CD4-positive, CD25-positive, alpha-beta regulatory T cell (primary cell): ENCODE data around the gene CDC25C. TPM values are rescaled to one million over a fixed set of nuclear protein-coding genes. Genes with fewer than 3 reads are reported as not detected.
A peak's percentile ranks its signal among the peaks of the same experiment; 100 is the strongest.

Experiments used
- ATAC-seq, 2 donors: fragments of 150-1000 bp; cut with Tn5 transposase; one replicate each; pipeline ENCODE4 v1.10.0; 2021; ENCODE audit warnings: low read depth in 2 of 2, moderate number of reproducible peaks in 2 of 2, moderate library complexity in 1 of 2
- DNase-seq, 3 donors: peaks; one replicate each; pipeline versions ENCODE4 v3.0.0 to v3.0.0-alpha.2; 2012 to 2022; ENCODE audit warnings: mixed read lengths in 1 of 3
- H3K27ac ChIP-seq: one replicate; pipeline ENCODE4 v1.7.0; 2013; ENCODE audit warnings: mild to moderate bottlenecking, low read length; ENCODE audit not compliant: insufficient read depth, poor library complexity, severe bottlenecking
- H3K27me3 ChIP-seq: one replicate; pipeline ENCODE4 v1.7.0; 2013; ENCODE audit warnings: low read length; ENCODE audit not compliant: control insufficient read depth, insufficient read depth
- H3K36me3 ChIP-seq: one replicate; pipeline ENCODE4 v1.7.0; 2013; ENCODE audit warnings: mild to moderate bottlenecking, low read length, moderate library complexity; ENCODE audit not compliant: control insufficient read depth, insufficient read depth
- H3K4me1 ChIP-seq: 2 replicates; pipeline ENCODE4 v1.7.0; 2013; ENCODE audit warnings: mild to moderate bottlenecking, low read length; ENCODE audit not compliant: insufficient read depth, control insufficient read depth, poor library complexity, severe bottlenecking
- H3K4me3 ChIP-seq: one replicate; pipeline ENCODE4 v1.7.0; 2013; ENCODE audit warnings: low read depth, mild to moderate bottlenecking, low read length, moderate library complexity
- H3K9me3 ChIP-seq, 2 experiments: 1 replicate in 1 of 2; 2 replicates in 1 of 2; pipeline ENCODE4 v1.7.0; 2013; ENCODE audit warnings: low read length in 2 of 2, mild to moderate bottlenecking in 1 of 2, moderate library complexity in 1 of 2; ENCODE audit not compliant: control insufficient read depth in 2 of 2
- H3K27ac Mint-ChIP-seq, 3 donors: one replicate each; pipeline ENCODE4 v1.8.0; 2020 to 2022; ENCODE audit warnings: mild to moderate bottlenecking in 3 of 3, mixed read lengths in 3 of 3, moderate library complexity in 2 of 3
- H3K27me3 Mint-ChIP-seq: one replicate; pipeline ENCODE4 v1.8.0; 2022; ENCODE audit warnings: mild to moderate bottlenecking, mixed read lengths
- H3K36me3 Mint-ChIP-seq: one replicate; pipeline ENCODE4 v1.8.0; 2020; ENCODE audit warnings: mixed read lengths
- H3K4me1 Mint-ChIP-seq, 4 donors: one replicate each; pipeline ENCODE4 v1.8.0; 2020 to 2022; ENCODE audit warnings: mixed read lengths in 4 of 4, mild to moderate bottlenecking in 1 of 4
- H3K4me3 Mint-ChIP-seq, 4 donors: one replicate each; pipeline ENCODE4 v1.8.0; 2020 to 2022; ENCODE audit warnings: mild to moderate bottlenecking in 4 of 4, mixed read lengths in 4 of 4, moderate library complexity in 3 of 4
- H3K9me3 Mint-ChIP-seq, 7 donors: one replicate each; pipeline ENCODE4 v1.8.0; 2020 to 2022; ENCODE audit warnings: mixed read lengths in 7 of 7, mild to moderate bottlenecking in 3 of 7, moderate library complexity in 2 of 7
- polyA plus RNA-seq, 4 donors: library from polyadenylated mRNA; unstranded; fragments of 300-500 nt; fragmentation: Illumina TruSeq; gene quantifications; one replicate each; pipeline ENCODE4 v1.2.3, GENCODE V29; 2021
- total RNA-seq: library from RNA; stranded (reverse); gene quantifications from one replicate; pipeline ENCODE4 v1.2.3, GENCODE V29; 2022

Gene CDC25C
- total and polyA plus RNA-seq, 5 donors from 2014 or later, result 0.22 to 0.64 (median 0.32) TPM; not detected in 1

GRCh38 chr5:138273834-138274188, 57.8 kb downstream of the CDC25C start:
- ATAC-seq, result no peak
- Histone ChIP-seq H3K27ac (no peak overlapping the region), H3K9me3 (no peaks in the 10 kb centered on the region), H3K36me3 (no peaks in the 10 kb centered on the region), H3K4me3 (no peak overlapping the region), H3K4me1 (no peaks in the 10 kb centered on the region), H3K27me3 (peaks cover 12% of the 10 kb centered on the region)
- DNase-seq, result no peak
- peaks cover 0 to 3% (median 0%) of the 10 kb centered on the region in 7 donors for H3K9me3 Mint-ChIP-seq
- H3K4me1 Mint-ChIP-seq, result peaks cover 0 to 10% (median 3%) of the 10 kb centered on the region in 4 donors
- no peak overlapping the region for H3K27ac Mint-ChIP-seq
- peaks cover 16% of the 10 kb centered on the region for H3K27me3 Mint-ChIP-seq
- H3K4me3 Mint-ChIP-seq, result peak overlapping the region in 2 of 4 donors; percentile 11 to 62
- H3K36me3 Mint-ChIP-seq, result no peaks in the 10 kb centered on the region

GRCh38 chr5:138272681-138273080, 58.9 kb downstream of the CDC25C start:
- Histone ChIP-seq H3K27me3 (peaks cover 12% of the 10 kb centered on the region), H3K4me3 (no peak overlapping the region), H3K36me3 (no peaks in the 10 kb centered on the region), H3K27ac (no peak overlapping the region), H3K4me1 (no peaks in the 10 kb centered on the region), H3K9me3 (no peaks in the 10 kb centered on the region)
- H3K27ac Mint-ChIP-seq, result no peak overlapping the region
- peaks cover 0 to 3% (median 0%) of the 10 kb centered on the region in 7 donors for H3K9me3 Mint-ChIP-seq
- DNase-seq, result no peak
- H3K4me3 Mint-ChIP-seq, result no peak overlapping the region
- peaks cover 0 to 10% (median 3%) of the 10 kb centered on the region in 4 donors for H3K4me1 Mint-ChIP-seq
- ATAC-seq, result no peak
- peaks cover 16% of the 10 kb centered on the region for H3K27me3 Mint-ChIP-seq
- H3K36me3 Mint-ChIP-seq, result no peaks in the 10 kb centered on the region

DNA sequence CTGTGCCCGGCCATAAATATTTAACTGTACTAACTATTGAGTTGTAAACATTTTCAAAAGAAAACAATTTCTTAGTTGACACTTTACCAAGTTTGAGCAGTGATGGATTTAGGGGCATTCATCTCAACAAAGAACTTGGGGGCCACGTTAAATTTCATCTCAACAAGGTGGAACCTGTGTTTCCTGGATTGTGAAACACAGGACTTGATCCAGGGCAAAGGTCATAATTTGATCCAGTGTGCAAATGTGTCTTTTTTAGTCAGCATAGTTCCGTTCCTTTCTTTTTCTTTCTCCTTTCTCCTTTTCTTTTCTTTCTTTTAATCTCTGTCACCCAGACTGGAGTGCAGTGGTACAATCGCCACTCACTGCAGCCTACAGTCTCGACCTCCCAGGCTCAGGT, 60.3 kb downstream of the CDC25C start:
- ATAC-seq, result no peak
- H3K4me3 ChIP-seq, result no peak overlapping the region
- DNase-seq, result no peak
- H3K4me1 ChIP-seq, result no peaks in the 10 kb centered on the region
- no peak overlapping the region for H3K27ac ChIP-seq
- H3K4me1 Mint-ChIP-seq, result peaks cover 0 to 10% (median 3%) of the 10 kb centered on the region in 4 donors
- H3K27me3 ChIP-seq, result peaks cover 12% of the 10 kb centered on the region
- peaks cover 11% of the 10 kb centered on the region for H3K27me3 Mint-ChIP-seq
- no peaks in the 10 kb centered on the region for H3K36me3 Mint-ChIP-seq
- H3K4me3 Mint-ChIP-seq, result no peak overlapping the region
- H3K9me3 Mint-ChIP-seq, result peaks cover 0 to 3% (median 0%) of the 10 kb centered on the region in 7 donors
- no peaks in the 10 kb centered on the region for H3K36me3 ChIP-seq
- no peaks in the 10 kb centered on the region for H3K9me3 ChIP-seq
- no peak overlapping the region for H3K27ac Mint-ChIP-seq

GRCh38 chr5:138264183-138264582, 67.4 kb downstream of the CDC25C start:
- Mint-ChIP-seq H3K36me3 (no peaks in the 10 kb centered on the region), H3K27me3 (peaks cover 21% of the 10 kb centered on the region), H3K4me3 (no peak overlapping the region), H3K4me1 (no peaks in the 10 kb centered on the region), H3K9me3 (peaks cover 0 to 3% (median 0%) of the 10 kb centered on the region in 7 donors), H3K27ac (no peak overlapping the region)
- Histone ChIP-seq H3K4me3 (no peak overlapping the region), H3K4me1 (no peaks in the 10 kb centered on the region), H3K9me3 (no peaks in the 10 kb centered on the region), H3K27me3 (no peaks in the 10 kb centered on the region), H3K36me3 (no peaks in the 10 kb centered on the region), H3K27ac (no peak overlapping the region)
- DNase-seq, result no peak
- no peak for ATAC-seq

- H3K27ac Mint-ChIP-seq, result no peak overlapping the region
- H3K36me3 ChIP-seq, result no peaks in the 10 kb centered on the region
- no peaks in the 10 kb centered on the region for H3K27me3 ChIP-seq
- H3K36me3 Mint-ChIP-seq, result no peaks in the 10 kb centered on the region
- H3K9me3 ChIP-seq, result no peaks in the 10 kb centered on the region
- no peak for DNase-seq
- H3K27me3 Mint-ChIP-seq, result peaks cover 21% of the 10 kb centered on the region
- H3K4me1 Mint-ChIP-seq, result no peaks in the 10 kb centered on the region
- ATAC-seq, result no peak
- H3K27ac ChIP-seq, result no peak overlapping the region
- peaks cover 0 to 3% (median 0%) of the 10 kb centered on the region in 7 donors for H3K9me3 Mint-ChIP-seq
- H3K4me3 Mint-ChIP-seq, result no peak overlapping the region
- no peaks in the 10 kb centered on the region for H3K4me1 ChIP-seq
- H3K4me3 ChIP-seq, result no peak overlapping the region
Observed at GRCh38 chr5:138263581-138263980, 68.0 kb downstream of the CDC25C start.

DNA sequence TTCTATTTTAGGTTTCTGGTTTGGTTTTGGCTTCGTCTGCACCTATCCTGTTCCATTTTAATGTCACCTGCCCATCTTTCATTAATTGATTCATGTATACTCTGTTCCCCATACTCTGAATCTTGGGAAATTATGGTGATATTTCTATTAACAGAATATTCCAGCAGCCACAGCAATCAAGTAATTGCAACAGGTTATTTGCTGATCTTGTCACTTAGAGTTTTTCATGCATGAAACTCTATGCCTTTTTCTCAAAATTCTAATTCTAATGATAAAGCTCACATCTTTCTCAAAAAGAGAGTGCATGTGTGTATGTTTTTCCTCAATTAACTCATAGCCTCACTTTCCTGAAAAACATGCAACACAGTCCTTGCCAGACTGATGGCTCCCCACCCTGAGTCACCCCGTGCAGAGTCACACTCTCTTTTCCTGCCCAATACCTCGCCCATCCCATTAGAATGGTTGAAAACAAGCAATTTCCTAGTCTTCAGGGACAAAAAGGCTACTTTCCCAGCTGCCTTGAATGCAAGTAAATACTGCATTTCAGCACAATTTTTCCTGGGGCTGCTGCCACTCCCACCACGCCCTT, 72.8 kb downstream of the CDC25C start:
- Histone ChIP-seq H3K4me3 (no peak overlapping the region), H3K27me3 (no peaks in the 10 kb centered on the region), H3K9me3 (no peaks in the 10 kb centered on the region), H3K27ac (no peak overlapping the region), H3K4me1 (no peaks in the 10 kb centered on the region), H3K36me3 (no peaks in the 10 kb centered on the region)
- H3K36me3 Mint-ChIP-seq, result no peaks in the 10 kb centered on the region
- DNase-seq, result no peak
- H3K4me3 Mint-ChIP-seq, result no peak overlapping the region
- no peaks in the 10 kb centered on the region for H3K9me3 Mint-ChIP-seq
- no peaks in the 10 kb centered on the region for H3K4me1 Mint-ChIP-seq
- H3K27ac Mint-ChIP-seq, result no peak overlapping the region
- ATAC-seq, result no peak
- peaks cover 16% of the 10 kb centered on the region for H3K27me3 Mint-ChIP-seq

- H3K36me3 ChIP-seq, result no peaks in the 10 kb centered on the region
- H3K36me3 Mint-ChIP-seq, result no peaks in the 10 kb centered on the region
- no peak for DNase-seq
- H3K4me3 Mint-ChIP-seq, result no peak overlapping the region
- no peaks in the 10 kb centered on the region for H3K4me1 Mint-ChIP-seq
- H3K4me3 ChIP-seq, result no peak overlapping the region
- H3K4me1 ChIP-seq, result no peaks in the 10 kb centered on the region
- no peak for ATAC-seq
- H3K27me3 Mint-ChIP-seq, result peaks cover 16% of the 10 kb centered on the region
- H3K27me3 ChIP-seq, result no peaks in the 10 kb centered on the region
- no peak overlapping the region for H3K27ac Mint-ChIP-seq
- H3K27ac ChIP-seq, result no peak overlapping the region
- H3K9me3 Mint-ChIP-seq, result no peaks in the 10 kb centered on the region
- H3K9me3 ChIP-seq, result no peaks in the 10 kb centered on the region
Observed at GRCh38 chr5:138257583-138257982, 74.0 kb downstream of the CDC25C start.

- no peak for DNase-seq
- H3K27me3 Mint-ChIP-seq, result peaks cover 20% of the 10 kb centered on the region
- no peaks in the 10 kb centered on the region for H3K4me1 Mint-ChIP-seq
- no peaks in the 10 kb centered on the region for H3K36me3 ChIP-seq
- H3K27me3 ChIP-seq, result no peaks in the 10 kb centered on the region
- no peaks in the 10 kb centered on the region for H3K36me3 Mint-ChIP-seq
- H3K4me3 Mint-ChIP-seq, result no peak overlapping the region
- H3K27ac Mint-ChIP-seq, result no peak overlapping the region
- H3K9me3 ChIP-seq, result no peaks in the 10 kb centered on the region
- H3K4me1 ChIP-seq, result no peaks in the 10 kb centered on the region
- ATAC-seq, result no peak
- no peaks in the 10 kb centered on the region for H3K9me3 Mint-ChIP-seq
- H3K4me3 ChIP-seq, result no peak overlapping the region
- no peak overlapping the region for H3K27ac ChIP-seq
Observed at GRCh38 chr5:138252944-138253343, 78.7 kb downstream of the CDC25C start.
